DMS79 treated with DMSO at 0.1 percent for 48 hours (cell line): ENCODE data around the gene BCAM.
"Not testable (repeated sequence)": the region's sequence is repeated elsewhere in the genome, so short reads cannot be mapped to it uniquely, and the experiment has no call there.

Experiments used
- DNase-seq: peaks from one replicate; lab custom pipeline; 2025; lab: John Stamatoyannopoulos, UW

BCAM gene, protein sequence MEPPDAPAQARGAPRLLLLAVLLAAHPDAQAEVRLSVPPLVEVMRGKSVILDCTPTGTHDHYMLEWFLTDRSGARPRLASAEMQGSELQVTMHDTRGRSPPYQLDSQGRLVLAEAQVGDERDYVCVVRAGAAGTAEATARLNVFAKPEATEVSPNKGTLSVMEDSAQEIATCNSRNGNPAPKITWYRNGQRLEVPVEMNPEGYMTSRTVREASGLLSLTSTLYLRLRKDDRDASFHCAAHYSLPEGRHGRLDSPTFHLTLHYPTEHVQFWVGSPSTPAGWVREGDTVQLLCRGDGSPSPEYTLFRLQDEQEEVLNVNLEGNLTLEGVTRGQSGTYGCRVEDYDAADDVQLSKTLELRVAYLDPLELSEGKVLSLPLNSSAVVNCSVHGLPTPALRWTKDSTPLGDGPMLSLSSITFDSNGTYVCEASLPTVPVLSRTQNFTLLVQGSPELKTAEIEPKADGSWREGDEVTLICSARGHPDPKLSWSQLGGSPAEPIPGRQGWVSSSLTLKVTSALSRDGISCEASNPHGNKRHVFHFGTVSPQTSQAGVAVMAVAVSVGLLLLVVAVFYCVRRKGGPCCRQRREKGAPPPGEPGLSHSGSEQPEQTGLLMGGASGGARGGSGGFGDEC

DNA sequence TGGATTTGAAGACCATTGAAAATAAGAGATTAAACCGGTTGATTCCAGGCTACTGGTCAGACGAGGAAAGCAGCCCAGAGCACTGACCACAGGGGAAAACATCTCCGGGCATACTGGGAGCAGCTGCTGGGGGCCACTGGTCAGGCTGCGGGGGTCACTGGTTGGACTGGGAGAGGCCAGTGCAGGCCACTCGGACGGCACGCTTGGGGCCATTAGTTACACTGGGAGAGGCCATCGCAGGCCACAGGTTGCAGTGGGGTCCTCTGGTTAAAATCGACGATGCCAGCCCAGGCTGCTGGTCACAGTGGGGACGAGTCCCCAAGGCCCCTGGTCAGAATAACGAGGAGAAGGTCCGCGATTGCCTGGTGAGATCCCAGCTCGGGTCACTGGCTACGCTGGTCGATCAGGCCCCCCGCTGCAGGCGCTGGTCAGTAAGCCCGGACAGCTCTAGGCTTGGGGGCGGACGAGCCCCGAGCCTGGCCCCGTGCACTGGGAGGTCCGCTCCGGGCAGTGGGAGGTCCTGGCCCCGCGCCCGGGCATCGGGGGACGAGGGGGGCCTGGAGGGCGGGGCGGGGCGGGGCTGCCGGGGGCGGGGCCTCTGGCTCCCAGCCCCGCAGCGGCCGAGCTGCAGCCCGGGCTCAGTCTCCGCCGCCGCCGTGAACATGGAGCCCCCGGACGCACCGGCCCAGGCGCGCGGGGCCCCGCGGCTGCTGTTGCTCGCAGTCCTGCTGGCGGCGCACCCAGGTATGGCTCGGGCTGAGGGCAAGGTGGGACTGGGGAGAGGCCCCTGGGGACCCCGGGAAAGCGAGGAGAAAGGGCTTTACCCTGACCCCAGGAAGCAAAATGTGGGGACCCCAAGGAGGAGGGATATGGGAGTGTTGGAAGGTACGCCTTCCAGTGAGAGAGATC is at the start of gene BCAM:
BCAM (plus strand) TSS at position 641 of the 909 bp plus-strand sequence; CDS start at position 663, 22 bp downstream.
- DNase-seq, result peak; percentile 24

DNA sequence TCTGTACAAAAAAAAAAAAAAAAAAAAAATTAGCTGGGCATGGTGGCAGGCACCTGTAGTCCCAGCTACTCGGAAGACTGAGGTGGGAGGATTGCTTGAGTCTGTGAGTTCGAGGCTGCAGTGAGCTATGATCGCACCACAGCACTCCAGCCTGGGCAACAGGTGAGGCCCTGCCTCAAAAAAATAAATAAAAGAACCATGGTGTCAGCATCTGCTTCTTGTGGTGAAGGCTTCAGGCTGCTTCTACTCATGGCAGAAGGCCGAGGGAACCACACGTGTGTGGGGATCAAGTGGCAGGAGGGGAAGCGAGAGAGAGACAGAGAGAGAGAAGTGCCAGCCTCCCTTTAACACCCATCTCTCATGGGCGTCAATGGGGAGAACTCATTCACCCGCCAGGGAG is 46.9 kb upstream of the BCAM start:
- DNase-seq, result no peak

DNA sequence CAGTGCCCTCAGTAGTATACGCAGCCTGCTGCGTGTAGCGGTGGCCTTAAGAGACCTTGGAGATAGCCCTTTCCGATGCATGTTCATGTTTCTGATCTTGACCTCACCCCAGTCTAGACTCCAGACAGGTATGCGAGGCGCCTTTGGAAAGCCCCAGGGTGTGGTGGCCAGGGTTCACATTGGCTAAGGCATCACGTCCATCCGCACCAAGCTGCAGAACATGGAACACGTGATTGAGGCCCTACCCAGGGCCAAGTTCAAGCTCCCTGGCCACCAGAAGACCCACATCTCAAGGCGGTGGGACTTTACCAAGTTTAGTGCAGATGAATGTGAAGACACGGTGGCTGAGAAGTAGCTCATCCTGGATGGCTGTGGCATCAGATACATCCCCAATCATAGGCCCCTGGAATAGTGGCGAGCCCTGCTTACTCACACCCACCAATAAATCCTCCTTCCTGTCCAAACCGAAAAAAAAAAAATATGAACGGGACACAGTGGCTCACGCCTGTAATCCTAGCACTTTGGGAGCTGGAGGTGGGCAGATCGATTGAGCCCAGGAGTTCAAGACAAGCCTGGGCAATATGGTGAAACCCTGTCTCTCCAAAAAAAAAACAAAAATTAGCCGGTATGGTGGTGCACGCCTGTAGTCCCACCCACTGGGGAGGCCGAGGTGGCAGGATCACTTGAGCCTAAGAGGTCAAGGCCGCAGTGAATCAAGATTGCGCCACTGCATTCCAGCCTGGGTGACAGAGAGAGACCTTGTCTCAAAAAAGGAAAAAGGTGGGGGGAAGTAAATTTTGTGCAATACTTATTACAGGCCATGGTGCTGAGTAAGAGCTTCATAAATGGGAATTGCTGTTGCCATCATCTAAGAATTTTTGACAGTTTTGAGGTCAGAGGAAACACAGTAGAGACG is 43.6 kb upstream of the BCAM start:
- DNase-seq, result no peak

DNA sequence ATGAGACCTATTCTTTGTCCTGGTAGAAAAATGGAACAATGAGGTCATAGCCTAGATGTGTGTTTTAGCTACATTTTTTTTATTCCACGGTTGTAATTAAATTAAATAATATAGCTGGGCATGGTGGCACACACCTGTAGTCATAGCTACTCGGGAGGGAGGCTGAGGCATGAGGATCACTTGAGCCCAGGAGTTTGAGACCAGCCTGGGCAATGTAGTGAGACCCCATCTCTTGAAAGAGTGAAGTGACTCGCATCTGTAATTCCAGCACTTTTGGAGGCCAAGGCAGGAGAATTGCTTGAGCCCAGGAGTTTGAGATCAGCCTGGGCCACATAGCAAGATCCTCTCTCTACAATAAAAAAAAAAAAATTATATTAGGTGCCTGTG is 43.0 kb upstream of the BCAM start:
- no peak for DNase-seq

DNA sequence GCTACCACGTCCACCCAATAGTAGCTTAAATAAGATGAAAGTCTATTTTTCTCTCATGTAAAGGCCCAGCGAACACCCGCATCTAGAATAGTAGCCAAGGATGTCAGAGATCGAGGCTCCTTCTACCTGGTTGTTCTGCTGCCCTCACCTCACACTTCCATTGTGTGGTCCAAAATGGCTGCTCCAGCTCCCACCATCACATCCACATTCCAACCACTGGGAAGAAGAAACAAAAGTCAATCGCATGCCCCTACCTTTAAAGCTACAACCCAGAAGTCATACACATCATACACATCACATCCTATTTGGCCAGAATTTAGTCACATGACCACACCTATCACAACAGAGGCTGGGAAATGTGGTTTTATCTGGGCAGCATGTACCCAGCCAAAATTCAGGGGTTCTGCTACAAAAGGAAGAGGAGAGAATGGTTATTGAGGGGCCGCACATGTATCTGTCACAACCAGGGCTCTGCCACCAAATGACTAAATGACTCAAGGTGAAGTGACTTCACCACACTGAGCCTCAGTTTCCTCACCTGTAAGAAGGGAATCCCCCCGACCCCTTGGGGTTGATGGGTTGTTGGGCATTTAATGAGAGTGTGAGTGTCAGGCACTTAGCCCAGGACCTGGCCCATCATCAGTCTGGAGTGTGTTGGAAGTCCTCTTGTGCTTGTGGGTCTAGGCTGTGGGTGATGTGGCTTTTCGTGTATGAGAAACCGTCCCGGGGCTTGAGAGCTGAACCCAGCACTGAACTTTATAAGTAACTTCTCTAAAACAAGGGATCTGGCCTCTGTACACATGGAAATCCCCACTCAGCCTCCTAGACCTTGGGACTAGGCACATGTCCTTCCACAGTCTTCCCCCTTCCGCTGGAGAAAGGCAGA is 41.4 kb upstream of the BCAM start:
- DNase-seq, result no peak

DNA sequence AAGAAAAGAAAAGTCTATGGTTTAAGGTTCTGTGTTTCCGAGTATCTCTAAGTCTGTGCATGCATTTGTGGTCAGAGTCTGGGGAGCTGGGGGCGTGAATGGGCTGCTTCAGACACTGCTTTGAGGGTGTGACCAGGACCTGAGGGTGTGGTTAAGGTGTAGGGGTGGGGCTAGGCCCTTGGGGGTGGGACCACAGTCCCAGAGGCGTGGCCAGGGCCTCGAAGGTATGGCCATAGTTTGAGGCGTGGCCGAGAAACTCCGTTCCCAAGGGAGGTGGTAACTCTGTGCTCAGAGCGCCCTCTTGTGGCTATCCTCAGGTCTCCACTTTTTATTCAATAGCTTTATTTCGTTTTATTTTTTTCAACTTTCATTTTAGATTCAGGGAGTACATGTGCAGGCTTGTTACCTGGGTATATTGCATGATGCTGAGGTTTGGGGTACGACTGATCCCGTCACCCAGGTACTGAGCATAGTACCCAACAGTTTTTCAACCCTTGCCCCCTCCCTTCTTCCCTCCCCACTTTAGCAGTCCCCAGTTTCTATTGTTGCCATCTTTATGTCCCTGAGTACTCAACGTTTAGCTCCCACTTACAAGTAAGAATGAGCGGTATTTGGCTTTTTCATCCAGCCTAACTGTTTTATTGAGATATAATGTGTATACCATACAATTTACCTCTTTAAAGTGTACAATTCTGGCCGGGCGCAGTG is 38.2 kb upstream of the BCAM start:
- DNase-seq, result peak; percentile 53

DNA sequence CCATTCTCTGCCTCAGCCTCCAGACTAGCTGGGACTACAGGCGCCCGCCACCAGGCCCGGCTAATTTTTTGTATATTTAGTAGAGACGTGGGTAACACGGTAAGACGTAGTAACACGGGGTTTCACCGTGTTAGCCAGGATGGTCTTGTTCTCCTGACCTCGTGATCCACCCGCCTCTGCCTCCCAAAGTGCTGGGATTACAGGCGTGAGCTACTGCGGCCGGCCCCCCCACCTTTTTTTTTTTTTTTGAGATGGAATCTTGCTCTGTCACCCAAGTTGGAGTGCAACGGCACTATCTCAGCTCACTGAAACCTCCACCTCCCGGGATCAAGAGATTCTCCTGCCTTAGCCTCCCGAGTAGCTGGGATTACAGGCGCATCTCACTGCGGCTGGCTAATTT is 36.8 kb upstream of the BCAM start:
- not testable (repeated sequence) for DNase-seq

DNA sequence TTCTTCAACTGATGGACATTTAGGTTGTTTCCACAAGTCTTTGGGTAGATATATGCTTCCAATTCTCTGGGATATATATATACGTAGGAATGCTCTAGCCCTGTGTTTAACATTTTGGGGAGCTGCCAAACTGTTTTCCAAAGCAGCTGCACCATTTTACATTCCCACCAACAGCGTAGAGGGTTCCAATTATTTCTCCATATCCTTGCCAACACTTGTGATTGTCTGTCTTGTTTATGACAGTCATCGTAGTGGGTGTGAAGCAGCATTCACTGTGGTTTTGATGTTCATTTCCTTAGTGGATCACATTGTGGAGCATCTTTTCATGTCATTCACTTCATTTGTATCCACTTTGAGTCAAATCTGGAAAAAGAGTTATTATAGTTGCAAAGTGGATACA is 35.9 kb upstream of the BCAM start:
- no peak for DNase-seq

DNA sequence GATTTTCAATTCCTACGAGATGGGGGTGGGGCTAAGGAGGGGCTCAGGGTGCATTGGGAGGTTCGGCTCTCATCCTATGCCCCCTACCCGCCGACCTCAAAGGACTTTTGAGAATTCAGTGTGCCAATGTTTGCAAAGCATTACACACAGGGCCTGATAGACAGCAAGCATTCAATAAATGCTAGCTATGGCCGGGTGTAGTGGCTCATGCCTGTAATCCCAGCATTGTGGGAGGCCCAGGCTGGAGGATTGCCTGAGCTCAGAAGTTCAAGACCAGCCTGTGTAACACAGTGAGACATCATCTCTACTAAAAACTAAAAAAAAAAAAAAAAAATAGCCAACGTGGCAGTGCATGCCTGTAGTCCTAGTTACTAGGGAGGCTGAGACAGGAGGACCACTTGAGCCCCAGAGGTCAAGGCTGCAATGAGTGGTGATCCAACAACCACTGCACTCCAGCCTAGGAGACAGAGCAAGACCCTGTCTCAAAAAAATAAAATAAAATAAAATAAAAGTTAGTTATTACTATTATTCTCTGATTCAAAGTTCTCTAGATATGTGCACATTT is 33.1 kb upstream of the BCAM start:
- no peak for DNase-seq

DNA sequence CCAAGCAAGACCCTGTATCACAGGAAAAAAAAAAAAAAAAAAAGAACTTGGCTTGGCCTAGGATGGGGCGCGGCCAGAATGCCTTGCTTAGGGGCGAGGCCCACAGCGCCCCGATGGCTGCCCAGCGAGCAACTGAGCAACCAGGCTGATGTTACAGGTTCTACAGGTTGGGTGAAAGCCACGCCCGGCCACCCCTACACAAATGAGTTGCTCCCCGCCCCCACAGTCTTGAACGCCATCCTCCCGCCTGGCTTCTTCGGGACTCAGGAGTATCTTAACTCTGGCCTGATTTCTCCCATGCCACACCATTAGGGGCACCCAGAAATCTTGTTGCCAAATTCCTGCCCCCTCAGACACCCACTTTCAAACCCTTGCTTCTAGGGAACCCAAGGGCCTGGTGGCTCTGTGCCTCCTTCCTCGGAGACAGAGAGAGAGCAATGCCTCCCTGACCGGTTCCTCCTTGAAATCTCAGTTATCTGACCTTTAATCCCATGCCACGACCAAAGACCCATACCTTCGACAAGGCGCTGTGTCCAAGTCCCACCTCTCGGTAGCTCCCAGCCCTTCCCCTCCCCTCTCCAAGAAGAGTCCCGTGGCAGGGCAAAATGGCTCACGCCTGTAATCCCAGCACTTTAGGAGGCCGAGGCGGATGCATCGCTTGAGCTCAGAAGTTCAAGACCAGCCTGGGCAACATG is 32.4 kb upstream of the BCAM start:
- DNase-seq, result no peak

DNA sequence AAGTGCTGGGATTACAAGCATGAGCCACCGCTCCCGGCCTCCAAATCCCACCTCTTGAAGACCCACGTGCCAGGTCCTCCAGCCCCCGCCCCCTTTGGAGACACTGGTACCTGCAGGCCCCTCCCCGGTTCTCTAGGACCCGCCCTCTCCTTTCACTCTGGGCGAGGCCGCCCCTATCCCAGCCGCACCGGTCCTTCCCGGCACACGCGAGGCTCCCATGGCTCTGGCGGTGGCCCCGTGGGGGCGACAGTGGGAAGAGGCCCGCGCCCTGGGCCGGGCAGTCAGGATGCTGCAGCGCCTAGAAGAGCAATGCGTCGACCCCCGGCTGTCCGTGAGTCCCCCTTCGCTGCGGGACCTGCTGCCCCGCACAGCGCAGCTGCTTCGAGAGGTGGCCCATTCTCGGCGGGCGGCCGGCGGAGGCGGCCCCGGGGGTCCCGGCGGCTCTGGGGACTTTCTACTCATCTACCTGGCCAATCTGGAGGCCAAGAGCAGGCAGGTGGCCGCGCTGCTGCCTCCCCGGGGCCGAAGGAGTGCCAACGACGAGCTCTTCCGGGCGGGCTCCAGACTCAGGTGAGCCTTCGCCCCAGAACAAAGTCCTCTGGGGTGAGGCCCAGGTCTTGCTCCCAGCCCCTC is 31.1 kb upstream of the BCAM start, which contains the start of gene CBLC:
CBLC (plus strand) TSS at position 176 of the 633 bp plus-strand sequence; CDS start at position 218, 42 bp downstream.
- DNase-seq, result peak; percentile 43

DNA sequence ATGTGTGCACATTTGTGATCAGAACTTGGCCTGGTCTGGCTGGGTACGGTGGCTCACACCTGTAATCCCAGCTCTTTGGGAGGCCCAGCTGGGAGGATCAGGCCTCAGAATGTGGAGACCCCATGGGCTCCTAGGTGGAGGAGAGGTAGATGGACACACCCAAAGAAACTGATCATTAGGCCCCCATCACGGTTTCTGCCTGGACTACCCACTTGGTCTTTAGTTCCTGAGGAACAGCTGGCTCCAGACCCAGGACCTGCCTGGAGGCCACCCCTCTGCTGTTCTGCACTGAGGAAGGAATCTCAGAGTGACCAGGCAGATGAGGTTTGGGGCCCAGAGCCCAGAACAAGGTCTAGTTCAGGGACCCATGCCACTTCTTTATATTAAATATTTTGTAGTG is 29.8 kb upstream of the BCAM start:
- DNase-seq, result no peak

DNA sequence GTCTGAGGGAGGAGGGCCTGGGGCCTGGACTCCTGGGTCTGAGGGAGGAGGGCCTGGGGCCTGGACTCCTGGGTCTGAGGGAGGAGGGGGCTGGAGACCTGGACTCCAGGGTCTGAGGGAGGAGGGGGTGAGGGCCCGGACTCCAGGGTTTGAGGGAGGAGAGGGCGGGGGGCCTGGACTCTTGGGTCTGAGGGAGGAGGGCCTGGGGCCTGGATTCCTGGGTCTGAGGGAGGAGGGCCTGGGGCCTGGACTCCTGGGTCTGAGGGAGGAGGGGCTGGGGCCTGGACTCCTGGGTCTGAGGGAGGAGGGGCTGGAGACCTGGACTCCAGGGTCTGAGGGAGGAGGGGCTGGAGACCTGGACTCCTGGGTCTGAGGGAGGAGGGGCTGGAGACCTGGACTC is 27.2 kb upstream of the BCAM start:
- DNase-seq, result not testable (repeated sequence)

DNA sequence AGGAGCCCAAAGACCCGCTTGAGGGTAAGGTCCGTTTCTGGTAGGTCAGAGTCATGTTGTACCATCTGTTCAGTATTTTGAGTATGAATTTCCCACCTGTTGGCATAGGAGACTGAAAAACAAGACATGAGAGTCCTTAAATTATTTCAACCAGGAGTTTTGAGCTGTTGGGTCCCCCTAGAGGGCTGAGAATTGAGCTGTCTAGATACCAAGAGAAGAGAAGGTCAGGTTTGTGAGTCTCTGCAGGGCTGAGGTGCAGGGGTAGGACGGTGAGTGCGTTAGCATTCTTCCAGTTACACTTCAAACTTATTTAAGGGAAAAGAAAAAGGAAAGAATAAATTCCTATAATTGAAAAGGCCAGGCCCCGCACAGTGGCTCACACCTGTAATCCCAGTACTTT is 26.2 kb upstream of the BCAM start:
- DNase-seq, result no peak

DNA sequence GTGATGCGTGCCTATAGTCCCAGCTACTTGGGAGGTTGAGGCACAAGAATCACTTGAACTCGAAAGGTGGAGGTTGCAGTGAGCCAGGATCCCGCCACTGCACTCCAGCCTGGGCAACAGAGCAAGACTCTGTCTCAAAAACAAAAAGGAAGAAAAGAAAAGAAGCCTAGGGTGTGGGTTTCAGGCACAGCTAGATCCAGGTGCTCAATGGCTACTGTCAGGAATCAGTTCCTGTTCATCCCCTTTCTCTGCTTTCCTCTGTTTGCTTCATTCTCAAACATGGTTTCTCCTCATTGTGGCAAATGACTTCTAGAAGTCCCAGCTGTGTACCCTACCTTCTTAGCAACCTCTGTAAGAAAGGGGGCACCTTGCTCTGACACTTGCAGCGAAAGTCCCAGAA is 25.4 kb upstream of the BCAM start:
- DNase-seq, result no peak

DNA sequence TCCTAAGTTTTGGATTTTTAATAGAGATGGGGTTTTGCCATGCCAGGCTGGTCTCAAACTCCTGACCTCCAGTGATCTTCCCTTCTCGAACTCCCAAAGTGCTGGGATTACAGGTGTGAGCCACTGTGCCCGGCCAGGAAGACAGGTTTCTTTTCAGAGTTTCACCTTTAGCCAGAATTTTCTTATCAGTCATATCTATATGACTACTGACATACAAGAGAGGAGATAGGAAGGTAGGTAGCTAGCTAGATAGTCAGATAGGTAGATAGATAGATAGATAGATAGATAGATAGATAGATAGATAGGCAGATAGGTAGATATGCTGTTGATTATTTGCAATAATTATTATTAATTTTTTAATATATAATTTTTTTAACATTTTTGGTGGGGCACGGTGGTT is 23.6 kb upstream of the BCAM start:
- DNase-seq, result no peak

DNA sequence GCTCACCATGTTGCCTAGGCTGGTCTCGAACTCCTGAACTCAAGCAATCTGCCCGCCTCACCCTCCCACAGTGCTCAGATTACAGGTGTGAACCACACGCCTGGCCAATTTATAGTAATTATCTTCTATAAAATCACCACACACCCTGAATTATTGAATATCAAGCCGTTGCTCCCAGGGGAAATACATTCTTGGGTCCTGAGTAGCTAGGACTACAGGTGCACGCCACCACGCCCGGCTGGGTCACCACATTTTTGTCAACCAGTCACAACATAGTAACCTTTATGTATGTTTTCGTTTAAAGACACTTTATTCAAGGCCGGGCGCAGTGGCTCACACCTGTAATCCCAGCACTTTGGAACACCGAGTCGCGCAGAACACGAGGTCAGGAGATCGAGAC is 22.9 kb upstream of the BCAM start:
- DNase-seq, result no peak

DNA sequence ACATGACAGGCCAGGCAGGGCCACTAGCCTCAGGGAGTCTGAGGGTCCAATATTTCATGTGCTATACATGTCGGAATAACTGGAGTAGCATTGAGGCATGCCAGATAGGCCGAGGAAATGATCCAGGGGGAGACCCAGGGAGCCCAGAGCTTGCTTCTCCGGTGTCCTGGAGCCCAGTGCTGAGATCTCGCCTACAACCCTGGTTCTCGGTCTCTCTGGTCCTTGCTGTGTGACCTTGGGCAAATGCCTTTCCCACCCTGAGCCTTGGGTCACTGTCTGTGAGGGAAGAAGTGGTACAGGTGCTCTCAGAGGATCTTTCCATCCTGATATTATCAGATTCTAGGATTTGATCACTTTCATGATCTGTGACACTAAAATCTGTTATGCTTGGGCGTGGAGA is 19.9 kb upstream of the BCAM start:
- no peak for DNase-seq
